HepG2 (cell line): Measurements from ENCODE around the gene GINS2. TPM values are rescaled to one million over a fixed set of nuclear protein-coding genes. Genes with fewer than 3 reads are reported as not detected.

Experiments
- AKNA ChIP-seq: sonication (generic); formaldehyde crosslinking; IDR thresholded peaks from 2 replicates; pipeline ENCODE4 v1.4.0; 2020; ENCODE audit warnings: missing genetic modification reagents, borderline replicate concordance
- ELF3 ChIP-seq: IDR thresholded peaks from 2 replicates; pipeline ENCODE4 v1.6.1; 2016; ENCODE audit warnings: missing genetic modification reagents, missing compliant biosample characterization
- HNRNPL ChIP-seq: fragments of 200-400 bp; formaldehyde crosslinking; IDR thresholded peaks from 2 replicates; pipeline ENCODE4 v1.6.1; 2017; ENCODE audit warnings: mild to moderate bottlenecking, low read depth, low read length
- MAZ ChIP-seq, 2 experiments: sonication (generic) in 1 of 2; formaldehyde crosslinking in 1 of 2; IDR thresholded peaks; 2 replicates each; pipeline versions ENCODE4 v1.5.0 to v1.6.1; 2012 to 2020; ENCODE audit warnings: low read depth in 2 of 2, mild to moderate bottlenecking in 2 of 2, borderline replicate concordance in 1 of 2, improper control_type of control experiment in 1 of 2, low read length in 1 of 2, missing genetic modification reagents in 1 of 2, moderate library complexity in 1 of 2
- ZBTB25 ChIP-seq: IDR thresholded peaks from 2 replicates; pipeline ENCODE4 v1.6.1; 2018; ENCODE audit warnings: missing genetic modification reagents
- polyA plus RNA-seq, 8 experiments: library from polyadenylated mRNA; depleted of rRNA in 3 of 8; stranded (reverse) in 7 of 8; unstranded in 1 of 8; fragments of >200 nt; fragmentation: Illumina TruSeq in 4 of 8; extraction: Trizol in 4 of 8; gene quantifications; 2 replicates each; pipeline versions ENCODE4 v1.2.1 to v1.2.3, GENCODE V29; 2011 to 2016; ENCODE audit warnings: low read depth in 4 of 8, missing spikeins in 1 of 8, mixed read lengths in 1 of 8; ENCODE audit not compliant: insufficient read depth in 1 of 8
- total RNA-seq, 5 experiments: library from RNA; depleted of rRNA; stranded (reverse); fragments of >200 nt; fragmentation: Illumina TruSeq; extraction: Trizol; gene quantifications; 2 replicates each; pipeline ENCODE4 v1.2.3, GENCODE V29; 2016; ENCODE audit warnings: low read depth in 1 of 5

The GINS2 gene
- total and polyA plus RNA-seq, 2 of the 13 experiments (the other 11 are each of a cell fraction or from before 2014, with no cell fraction given), result 10.6 to 48.3 TPM

GRCh38 chr16:85689285-85689949, 663 bp upstream of the GINS2 start (continued):
- TF ChIP-seq MAZ (IDR thresholded peaks at IDR 0.05; ENCODE audit: borderline replicate concordance, low read depth, low read length) (no peak), MAZ (CRISPR knock-in tag; IDR thresholded peaks at IDR 0.05; ENCODE audit: low read depth) (0 out of 2 replicates have a peak, but pooled peaks have one; percentile 30), ZBTB25 (CRISPR knock-in tag) (no peak; the same call in 1 of the 2 replicates), HNRNPL (no peak), AKNA (no peak), ELF3 (CRISPR knock-in tag) (no peak)
- TF ChIP-seq, all 625 proteins: peak for 14
